Keratinocyte (primary cell): ENCODE results near the gene ILDR1. TPM values are rescaled to one million over a fixed set of nuclear protein-coding genes. Genes with fewer than 3 reads are reported as not detected.

ENCODE experiments used
- DNase-seq: peaks from one replicate; pipeline ENCODE4 v3.0.0-alpha.2; 2011; ENCODE audit warnings: low read depth, missing footprints, low spot score
- FAIRE-seq: peaks from 2 replicates; lab custom pipeline; 2011; peaks lifted over from hg19 to GRCh38; lab: Jason Lieb, UNC
- H2AFZ ChIP-seq: 2 replicates; pipeline ENCODE4 v1.6.0; 2012; ENCODE audit warnings: low read length, control low read depth, inconsistent platforms; ENCODE audit not compliant: control insufficient read depth
- H3K27ac ChIP-seq: 2 replicates; pipeline ENCODE4 v1.5.1; 2011; ENCODE audit warnings: low read length; ENCODE audit not compliant: control insufficient read depth, insufficient read depth
- H3K27me3 ChIP-seq: 3 replicates; pipeline ENCODE4 v1.6.0; 2011; ENCODE audit warnings: low read length; ENCODE audit not compliant: control insufficient read depth, insufficient read depth; ENCODE audit errors: extremely low read depth
- H3K36me3 ChIP-seq, 2 experiments: 2 replicates in 1 of 2; 3 replicates in 1 of 2; pipeline ENCODE4 v1.5.1; 2011; ENCODE audit warnings: low read length in 2 of 2, mild to moderate bottlenecking in 1 of 2; ENCODE audit not compliant: control insufficient read depth in 2 of 2, insufficient read depth in 2 of 2; ENCODE audit errors: extremely low read depth in 1 of 2
- H3K4me1 ChIP-seq: 3 replicates; pipeline ENCODE4 v1.5.1; 2011; ENCODE audit warnings: low read length; ENCODE audit not compliant: control insufficient read depth, insufficient read depth; ENCODE audit errors: extremely low read depth
- H3K4me2 ChIP-seq: 3 replicates; pipeline ENCODE4 v1.6.0; 2011; ENCODE audit warnings: low read depth, low read length; ENCODE audit not compliant: control insufficient read depth, insufficient read depth; ENCODE audit errors: extremely low read depth
- H3K4me3 ChIP-seq, 3 experiments: fragments of 200-600 bp in 1 of 3; sonication (generic) in 1 of 3; 2 replicates in 2 of 3; 3 replicates in 1 of 3; pipeline ENCODE4 v1.5.1; 2011 to 2016; ENCODE audit warnings: low read length in 3 of 3, mild to moderate bottlenecking in 3 of 3, control low read depth in 2 of 3, inconsistent platforms in 1 of 3, low read depth in 1 of 3, mixed read lengths in 1 of 3, mixed run types in 1 of 3, moderate library complexity in 1 of 3; ENCODE audit not compliant: control insufficient read depth in 2 of 3, insufficient read depth in 2 of 3; ENCODE audit errors: extremely low read depth in 1 of 3
- H3K79me2 ChIP-seq: 2 replicates; pipeline ENCODE4 v1.6.0; 2012; ENCODE audit warnings: low read length; ENCODE audit not compliant: control insufficient read depth, insufficient read depth
- H3K9ac ChIP-seq: 3 replicates; pipeline ENCODE4 v1.6.0; 2011; ENCODE audit warnings: low read length; ENCODE audit not compliant: control insufficient read depth, insufficient read depth; ENCODE audit errors: extremely low read depth
- H3K9me1 ChIP-seq: 3 replicates; pipeline ENCODE4 v1.6.0; 2011; ENCODE audit warnings: low read length; ENCODE audit not compliant: control insufficient read depth, insufficient read depth; ENCODE audit errors: extremely low read depth
- H3K9me3 ChIP-seq: 2 replicates; pipeline ENCODE4 v1.5.1; 2012; ENCODE audit warnings: low read depth, low read length; ENCODE audit not compliant: control insufficient read depth
- H4K20me1 ChIP-seq: 3 replicates; pipeline ENCODE4 v1.6.0; 2011; ENCODE audit warnings: low read length; ENCODE audit not compliant: control insufficient read depth, insufficient read depth; ENCODE audit errors: extremely low read depth
- CTCF ChIP-seq, 3 experiments: IDR thresholded peaks in 1 of 3; conservative IDR thresholded peaks in 1 of 3; optimal IDR thresholded peaks in 1 of 3; 2 replicates in 2 of 3; 3 replicates in 1 of 3; pipeline versions ENCODE3 to v1.5.1; 2011; ENCODE audit warnings: low read length in 3 of 3, mild to moderate bottlenecking in 3 of 3, moderate library complexity in 2 of 3, control low read depth in 1 of 3, inconsistent platforms in 1 of 3; ENCODE audit not compliant: insufficient read depth in 2 of 3; ENCODE audit errors: extremely low read depth in 1 of 3
- EZH2 ChIP-seq: IDR thresholded peaks from one replicate; pipeline ENCODE4 v1.6.1; 2012; ENCODE audit warnings: inconsistent platforms, mild to moderate bottlenecking, low read length, moderate library complexity
- dilution Hi-C: fragments of 300-500 bp; cut with MboI; formaldehyde crosslinking; loops from one replicate; pipeline ENCODE4 v1.7.0; 2020; ENCODE audit warnings: low sequenced_read_pairs; ENCODE audit not compliant: extremely low pct_ligation_motif_present
- polyA minus RNA-seq, 3 experiments: library from RNA; depleted of rRNA, polyadenylated mRNA; stranded (reverse); fragments of >200 nt; gene quantifications; 1 replicate in 1 of 3; 2 replicates in 1 of 3; 3 replicates in 1 of 3; pipeline ENCODE4 v1.2.3, GENCODE V29; 2011
- polyA plus RNA-seq, 5 experiments: library from polyadenylated mRNA; depleted of rRNA in 3 of 5; stranded (reverse) in 3 of 5; stranded (forward) in 1 of 5; unstranded in 1 of 5; fragments of >200 nt; gene quantifications; 1 replicate in 1 of 5; 2 replicates in 3 of 5; 3 replicates in 1 of 5; pipeline versions ENCODE4 v1.2.1 to v1.2.3, GENCODE V29; 2011 to 2012; ENCODE audit warnings: missing spikeins in 2 of 5, low read depth in 1 of 5, low replicate concordance in 1 of 5

The ILDR1 gene
- 0.06 to 0.28 TPM (median 0.09 TPM) in 3 replicates for polyA plus RNA-seq
- polyA plus RNA-seq (2011; ENCODE audit: low read depth), result 0.55 TPM
- polyA plus RNA-seq (2011; cell fraction: cytosol; rRNA removed), result 0.14 and 0.27 TPM in 2 replicates
- 0.28 and 0.32 TPM in 2 replicates for polyA plus RNA-seq (2011; cell fraction: nucleus; rRNA removed)
- 0.19 and 0.68 TPM in 2 replicates for polyA plus RNA-seq (2012; ENCODE audit: low replicate concordance)
- 0.10 to 0.33 TPM in 2 of 3 replicates, not detected in the other for polyA minus RNA-seq
- polyA minus RNA-seq (2011; cell fraction: cytosol; rRNA and poly(A)+ RNA removed), result not detected
- 0.39 and 1.1 TPM in 2 replicates for polyA minus RNA-seq (2011; cell fraction: nucleus; rRNA and poly(A)+ RNA removed)

DNA sequence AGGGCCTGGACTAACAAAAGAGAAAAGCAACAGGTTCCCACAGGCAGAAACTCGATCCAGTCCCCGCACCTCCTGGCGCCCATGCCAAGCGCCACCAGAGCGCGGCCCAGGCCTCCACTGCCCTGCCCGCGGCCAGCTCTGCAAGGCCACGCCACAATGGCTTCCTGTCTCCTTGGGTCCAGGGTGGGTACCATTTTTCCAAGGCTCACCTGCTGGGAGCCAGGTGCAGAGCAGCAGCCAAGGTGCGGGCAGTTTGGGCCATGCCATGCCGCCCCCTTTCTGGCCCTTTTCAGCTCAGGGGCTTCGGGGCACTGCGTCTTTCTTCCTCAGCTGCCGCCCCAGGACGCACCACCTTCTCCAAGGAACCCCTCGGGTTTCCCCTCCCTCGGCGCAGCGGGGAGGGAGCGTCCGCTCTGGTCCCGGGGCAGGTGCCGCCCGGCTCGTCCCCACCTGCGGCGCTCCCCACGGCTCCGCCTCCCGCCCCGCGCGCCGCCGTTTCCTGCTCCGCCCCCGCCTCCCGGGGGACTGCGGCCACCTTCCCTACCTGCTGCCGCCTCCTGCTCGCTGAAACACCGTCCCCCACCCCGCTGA lies at the start of gene ILDR1:
Gene ILDR1 (minus strand): TSS at position 437 of the 591 bp plus-strand sequence. CDS start 170 bp downstream, at position 267.
- TF ChIP-seq EZH2 (no peak), CTCF (optimal IDR thresholded peaks at IDR 0.05 in 1 of 3, IDR thresholded peaks at IDR 0.05 in 1 of 3, conservative IDR thresholded peaks at IDR 0.05 in 1 of 3; ENCODE audit: extremely low read depth in 1 of 3, insufficient read depth in 2 of 3, low read length in 3 of 3) (no peak)
- Histone ChIP-seq H3K36me3 (no peaks in the 10 kb centered on the region), H3K4me3 (peak within 1 kb of the TSS; percentile 38 to 63 (median 58)), H4K20me1 (no peaks in the 10 kb centered on the region), H3K9me3 (no peaks in the 10 kb centered on the region), H2AFZ (peak within 1 kb of the TSS; percentile 75), H3K4me1 (peaks cover 5% of the 10 kb centered on the region), H3K9ac (no peak within 1 kb of the TSS), H3K27me3 (no peaks in the 10 kb centered on the region), H3K79me2 (no peaks in the 10 kb centered on the region), H3K27ac (no peak within 1 kb of the TSS), H3K4me2 (peak within 1 kb of the TSS; percentile 83), H3K9me1 (no peaks in the 10 kb centered on the region)
- dilution Hi-C loops, result no loop called here
- no peak for FAIRE-seq
- no peak for DNase-seq

DNA sequence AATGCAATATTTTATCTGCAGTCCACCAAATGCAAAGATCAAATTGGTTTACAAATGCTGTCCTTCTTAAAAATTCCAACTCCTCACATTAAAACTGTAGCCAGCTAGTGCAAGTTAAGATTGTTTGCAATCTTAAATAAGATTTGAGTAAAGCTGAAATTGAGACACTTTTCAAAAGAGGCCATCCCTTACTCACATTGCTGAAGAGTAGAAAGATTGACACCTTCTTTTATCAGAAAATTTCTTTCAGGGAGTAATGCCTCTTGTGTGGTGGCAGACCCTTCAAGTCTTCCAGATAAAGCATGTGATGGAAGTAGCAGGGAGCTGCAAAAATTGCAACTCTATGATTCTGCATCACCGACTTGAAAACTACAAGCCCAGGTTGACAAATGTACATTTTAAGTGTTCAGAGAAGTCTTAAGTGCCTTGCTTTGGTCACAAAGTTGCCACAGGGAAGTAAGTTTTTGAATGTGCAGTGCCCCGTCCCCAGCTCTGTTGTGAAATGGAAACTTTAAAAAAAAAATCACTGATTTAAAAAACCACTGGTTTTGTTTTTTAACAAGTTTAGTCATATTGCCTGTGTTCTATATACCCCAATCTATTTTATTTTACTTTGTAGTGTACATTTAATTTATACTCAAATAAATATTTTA lies 45.7 kb upstream of the ILDR1 start:
- dilution Hi-C loops, result no loop called here
- no peak for FAIRE-seq

More for the DNA sequence above, 45.7 kb upstream of the ILDR1 start:
- no peaks in the 10 kb centered on the region for H3K27me3 ChIP-seq
- H3K79me2 ChIP-seq, result no peaks in the 10 kb centered on the region
- H2AFZ ChIP-seq, result no peak overlapping the region
- no peak overlapping the region for H3K9ac ChIP-seq
- H3K4me2 ChIP-seq, result no peak overlapping the region
- no peaks in the 10 kb centered on the region for H3K4me1 ChIP-seq
- no peaks in the 10 kb centered on the region for H3K9me1 ChIP-seq
- no peak for DNase-seq
- no peak overlapping the region for H3K4me3 ChIP-seq
- no peaks in the 10 kb centered on the region for H3K36me3 ChIP-seq
- H3K27ac ChIP-seq, result no peak overlapping the region
- H4K20me1 ChIP-seq, result no peaks in the 10 kb centered on the region
- TF ChIP-seq EZH2, result no peak
- no peak for TF ChIP-seq CTCF (optimal IDR thresholded peaks at IDR 0.05 in 1 of 3, IDR thresholded peaks at IDR 0.05 in 1 of 3, conservative IDR thresholded peaks at IDR 0.05 in 1 of 3; ENCODE audit: extremely low read depth in 1 of 3, insufficient read depth in 2 of 3, low read length in 3 of 3)
- H3K9me3 ChIP-seq, result no peaks in the 10 kb centered on the region
